Hepatic stellate cell (primary cell): ENCODE measurements around the gene CABCOCO1.
"Not testable (repeated sequence)": the region's sequence is repeated elsewhere in the genome, so short reads cannot be mapped to it uniquely, and the experiment has no call there.

Source experiments
- DNase-seq: peaks from one replicate; pipeline ENCODE4 v3.0.0; 2011; ENCODE audit warnings: low spot score

CABCOCO1 gene

DNA sequence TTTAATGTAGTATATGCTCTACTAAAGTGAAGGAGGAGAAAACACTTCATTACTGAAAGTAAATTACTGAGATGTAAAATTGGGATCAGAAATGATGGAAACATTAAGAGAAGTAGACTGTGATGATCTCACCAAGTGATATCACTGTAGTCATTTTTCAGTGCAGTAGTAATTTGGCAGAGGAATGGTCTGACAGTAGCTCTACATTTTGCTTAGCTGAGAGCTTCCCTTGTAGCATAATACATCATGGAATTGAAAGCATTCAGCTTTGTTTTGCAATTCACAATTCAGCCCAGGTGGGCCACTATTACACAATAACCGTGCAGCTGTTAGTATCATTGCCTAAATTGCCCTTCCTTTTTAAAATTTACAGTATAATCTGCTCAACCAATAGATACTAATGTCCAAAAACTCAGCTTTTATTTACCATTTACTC is 19.4 kb upstream of the CABCOCO1 start:
- DNase-seq = no peak

- no peak for DNase-seq
Measured at GRCh38 chr10:61653699-61654098, 9.0 kb upstream of the CABCOCO1 start.

- DNase-seq = no peak
Measured at GRCh38 chr10:61655335-61655851, 7.3 kb upstream of the CABCOCO1 start.

GRCh38 chr10:61663466-61663865 is 737 bp downstream of the CABCOCO1 start:
- no peak for DNase-seq

GRCh38 chr10:61664985-61665384 is 2.3 kb downstream of the CABCOCO1 start:
- DNase-seq = no peak

GRCh38 chr10:61669161-61669725 is 6.5 kb downstream of the CABCOCO1 start:
- DNase-seq = no peak

DNA sequence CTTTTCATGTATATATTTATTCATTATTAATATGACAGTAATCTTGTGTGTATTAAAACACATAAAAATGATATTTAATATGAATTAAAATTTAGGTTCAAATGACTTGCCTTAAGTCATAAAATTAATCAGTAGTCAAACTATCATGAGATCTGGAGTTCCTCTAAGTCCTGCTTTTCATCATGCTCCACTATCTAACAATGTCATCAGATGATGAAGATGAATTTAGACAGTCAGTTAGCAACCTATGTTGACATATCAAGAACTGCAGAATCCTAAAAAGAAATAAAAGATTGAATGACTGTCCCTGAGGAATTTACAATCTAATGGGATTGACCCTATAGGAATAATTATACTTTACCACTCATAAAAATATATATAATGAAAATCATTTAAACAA is 7.1 kb downstream of the CABCOCO1 start:
- DNase-seq = no peak

- no peak for DNase-seq
Measured at GRCh38 chr10:61673360-61673759, 10.6 kb downstream of the CABCOCO1 start.

DNA sequence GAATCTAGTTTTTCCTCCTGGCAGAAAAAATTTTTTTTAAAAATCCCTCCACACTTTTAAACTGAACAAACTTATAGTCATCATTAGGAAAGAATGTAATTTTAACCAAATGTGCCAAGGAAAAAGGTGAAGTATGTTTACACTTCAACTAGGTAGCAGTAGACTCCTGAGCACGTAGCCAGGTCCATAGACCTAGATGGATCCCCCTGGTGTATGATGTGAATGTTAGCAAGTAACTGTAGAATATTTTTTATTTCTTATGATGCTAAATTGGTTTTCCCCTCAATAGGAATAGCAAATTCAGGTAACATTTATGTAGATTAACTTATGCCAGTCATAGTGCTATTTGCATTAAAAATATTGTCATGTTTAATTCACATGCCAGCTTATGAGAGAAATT is 19.6 kb downstream of the CABCOCO1 start:
- DNase-seq = no peak

DNA sequence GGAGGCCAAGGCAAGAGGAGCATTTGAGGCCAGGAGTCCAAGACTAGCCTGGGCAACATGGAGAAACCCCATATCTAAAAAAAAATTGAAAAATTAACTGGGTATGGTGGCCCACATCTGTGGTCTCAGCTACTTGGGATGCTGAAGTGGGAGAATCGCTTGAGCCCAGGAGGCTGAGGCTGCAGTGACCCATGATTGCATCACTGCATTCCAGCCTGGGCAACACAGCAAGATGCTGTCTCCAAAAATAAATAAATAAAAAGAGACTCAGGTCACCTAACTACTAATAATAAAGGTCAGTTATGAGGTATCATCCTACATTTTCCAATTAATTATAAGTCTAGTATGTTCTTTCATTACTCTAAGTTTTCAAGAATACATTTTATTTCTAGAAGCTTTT is 20.6 kb downstream of the CABCOCO1 start:
- no peak for DNase-seq

DNA sequence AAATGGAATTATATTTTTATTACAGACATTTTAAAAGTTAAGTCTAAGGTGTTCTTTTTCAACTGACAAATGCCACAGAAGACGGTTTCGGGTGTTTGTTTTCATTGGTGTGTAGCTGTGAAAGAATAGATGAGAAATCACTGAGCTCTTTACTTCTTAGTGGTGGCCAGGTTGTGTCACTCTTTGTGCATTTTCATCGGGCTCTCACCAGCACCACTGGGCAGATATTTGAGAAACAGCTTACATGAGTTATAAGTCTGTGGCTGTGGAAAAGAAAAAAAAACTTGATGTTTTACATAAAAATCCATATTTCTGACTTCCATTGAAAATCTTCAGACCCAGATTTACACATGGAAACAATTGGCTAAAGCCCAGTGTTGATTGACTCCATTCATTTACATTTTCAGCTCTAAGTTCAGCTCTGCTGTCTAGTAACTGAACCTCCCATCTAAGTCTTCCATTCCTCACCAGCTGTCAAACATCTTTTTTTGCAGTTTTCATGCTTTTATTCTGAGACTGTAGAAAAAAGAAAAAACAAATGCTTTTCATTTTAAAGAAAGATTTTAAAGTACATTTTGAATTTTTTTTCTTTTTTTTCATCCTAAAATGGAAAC is 22.3 kb downstream of the CABCOCO1 start:
- no peak for DNase-seq

- DNase-seq = no peak
Measured at GRCh38 chr10:61688551-61689308, 26.0 kb downstream of the CABCOCO1 start.

- DNase-seq = not testable (repeated sequence)
Measured at GRCh38 chr10:61691667-61692066, 28.9 kb downstream of the CABCOCO1 start.

DNA sequence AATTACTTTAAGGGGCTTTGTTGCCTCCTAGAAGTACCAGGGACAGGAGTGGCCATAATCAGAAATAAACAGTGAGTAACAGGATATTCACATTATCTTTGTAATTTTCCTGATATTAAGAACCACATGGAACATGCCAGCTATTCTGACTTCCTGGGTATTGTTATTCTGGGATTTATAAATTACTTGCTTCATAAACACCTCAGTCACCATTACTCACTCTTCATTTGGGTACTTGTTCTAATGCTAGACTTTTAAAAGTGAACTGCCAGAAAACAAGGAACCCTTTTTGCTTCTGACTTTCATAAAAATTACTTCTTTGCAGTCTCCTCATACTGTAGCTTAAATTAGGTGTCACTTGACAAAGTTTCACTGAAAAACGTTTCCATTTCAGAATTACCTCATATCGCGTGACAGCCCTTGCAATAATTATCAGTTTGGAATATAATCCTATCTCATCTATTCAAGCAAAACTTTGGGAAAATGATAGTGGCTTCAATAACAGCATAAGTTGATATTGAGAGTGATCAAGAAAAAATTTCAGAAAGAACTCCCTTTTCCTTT is 29.8 kb downstream of the CABCOCO1 start:
- no peak for DNase-seq

GRCh38 chr10:61698968-61699655 is 36.4 kb downstream of the CABCOCO1 start:
- DNase-seq = no peak

GRCh38 chr10:61701055-61701705 is 38.5 kb downstream of the CABCOCO1 start:
- no peak for DNase-seq

- DNase-seq = peak; percentile 2
Measured at GRCh38 chr10:61701706-61702105, 39.0 kb downstream of the CABCOCO1 start.

- DNase-seq = no peak
Measured at GRCh38 chr10:61702584-61702983, 39.9 kb downstream of the CABCOCO1 start.

GRCh38 chr10:61705022-61705613 is 42.4 kb downstream of the CABCOCO1 start:
- no peak for DNase-seq

GRCh38 chr10:61708846-61709245 is 46.1 kb downstream of the CABCOCO1 start:
- DNase-seq = no peak

GRCh38 chr10:61712105-61712504 is 49.4 kb downstream of the CABCOCO1 start:
- DNase-seq = not testable (repeated sequence)
